ENCODE results near the gene BPTF.
"Not testable (repeated sequence)": the region's sequence is repeated elsewhere in the genome, so short reads cannot be mapped to it uniquely, and the experiment has no call there.

GRCh38 chr17:68020791-68021190, 195.5 kb downstream of the BPTF start:
- TF ChIP-seq EZH2phosphoT487, EZH2, CTCF (IDR thresholded peaks at IDR 0.05): not testable (repeated sequence)
